Upper lobe of left lung (tissue), 4 donors: Measurements from ENCODE around the gene RELL1.

Source experiments
- EP300 ChIP-seq, 4 donors: sonication (generic); formaldehyde crosslinking; IDR thresholded peaks; one replicate each; pipeline ENCODE4 v1.5.1; 2017; ENCODE audit warnings: antibody characterized with exemption in 4 of 4, control low read depth in 2 of 4
- POLR2A ChIP-seq, 4 donors: fragments of 450-650 bp; IDR thresholded peaks; one replicate each; pipeline ENCODE4 v1.5.1; 2016 to 2017; ENCODE audit warnings: antibody characterized with exemption in 4 of 4, mild to moderate bottlenecking in 2 of 4
- POLR2AphosphoS5 ChIP-seq, 2 donors: sonication (generic); formaldehyde crosslinking; IDR thresholded peaks; one replicate each; pipeline ENCODE4 v1.5.1; 2017; ENCODE audit warnings: antibody characterized with exemption in 2 of 2
- TF ChIP-seq, protein P1 (sequence below), 6 experiments: fragments of 450-650 bp in 4 of 6; fragments of 200-600 bp in 2 of 6; sonication (generic) in 2 of 6; IDR thresholded peaks; one replicate each; pipeline ENCODE4 v1.5.1; 2016 to 2019; ENCODE audit warnings: antibody characterized with exemption in 6 of 6

DNA sequence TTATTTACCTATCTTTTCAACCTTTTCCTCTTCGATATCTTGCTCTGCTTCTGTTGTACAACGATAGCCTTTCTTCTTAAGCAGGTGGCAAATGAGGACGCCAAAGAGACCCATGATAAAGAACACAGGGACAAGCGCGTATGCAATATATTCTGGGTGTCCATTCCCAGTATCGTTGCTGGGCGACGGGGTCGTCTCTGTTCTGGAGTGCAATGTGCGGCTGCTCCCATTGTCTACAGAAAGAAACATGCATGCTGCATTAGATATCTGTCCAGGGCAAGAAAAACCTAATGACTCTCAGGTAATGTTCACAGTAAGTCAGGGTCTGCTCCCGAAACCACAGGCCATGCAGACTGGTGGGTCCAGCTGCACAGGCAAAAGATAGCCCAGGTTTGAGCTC lies 36.9 kb downstream of the RELL1 start:
- TF ChIP-seq POLR2A (IDR thresholded peaks at IDR 0.05) (no peak), EP300 (IDR thresholded peaks at IDR 0.05) (no peak), POLR2AphosphoS5 (IDR thresholded peaks at IDR 0.05) (no peak)
- TF ChIP-seq, protein P1, sequence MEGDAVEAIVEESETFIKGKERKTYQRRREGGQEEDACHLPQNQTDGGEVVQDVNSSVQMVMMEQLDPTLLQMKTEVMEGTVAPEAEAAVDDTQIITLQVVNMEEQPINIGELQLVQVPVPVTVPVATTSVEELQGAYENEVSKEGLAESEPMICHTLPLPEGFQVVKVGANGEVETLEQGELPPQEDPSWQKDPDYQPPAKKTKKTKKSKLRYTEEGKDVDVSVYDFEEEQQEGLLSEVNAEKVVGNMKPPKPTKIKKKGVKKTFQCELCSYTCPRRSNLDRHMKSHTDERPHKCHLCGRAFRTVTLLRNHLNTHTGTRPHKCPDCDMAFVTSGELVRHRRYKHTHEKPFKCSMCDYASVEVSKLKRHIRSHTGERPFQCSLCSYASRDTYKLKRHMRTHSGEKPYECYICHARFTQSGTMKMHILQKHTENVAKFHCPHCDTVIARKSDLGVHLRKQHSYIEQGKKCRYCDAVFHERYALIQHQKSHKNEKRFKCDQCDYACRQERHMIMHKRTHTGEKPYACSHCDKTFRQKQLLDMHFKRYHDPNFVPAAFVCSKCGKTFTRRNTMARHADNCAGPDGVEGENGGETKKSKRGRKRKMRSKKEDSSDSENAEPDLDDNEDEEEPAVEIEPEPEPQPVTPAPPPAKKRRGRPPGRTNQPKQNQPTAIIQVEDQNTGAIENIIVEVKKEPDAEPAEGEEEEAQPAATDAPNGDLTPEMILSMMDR (IDR thresholded peaks at IDR 0.05): no peak
